ENCODE results near the gene IFI16. TPM values are rescaled to one million over a fixed set of nuclear protein-coding genes. Genes with fewer than 3 reads are reported as not detected.

IFI16 gene
- total and polyA plus RNA-seq, 2 of the 4 experiments (the other 2 are of a cell fraction), result 45.0 to 65.3 TPM

DNA sequence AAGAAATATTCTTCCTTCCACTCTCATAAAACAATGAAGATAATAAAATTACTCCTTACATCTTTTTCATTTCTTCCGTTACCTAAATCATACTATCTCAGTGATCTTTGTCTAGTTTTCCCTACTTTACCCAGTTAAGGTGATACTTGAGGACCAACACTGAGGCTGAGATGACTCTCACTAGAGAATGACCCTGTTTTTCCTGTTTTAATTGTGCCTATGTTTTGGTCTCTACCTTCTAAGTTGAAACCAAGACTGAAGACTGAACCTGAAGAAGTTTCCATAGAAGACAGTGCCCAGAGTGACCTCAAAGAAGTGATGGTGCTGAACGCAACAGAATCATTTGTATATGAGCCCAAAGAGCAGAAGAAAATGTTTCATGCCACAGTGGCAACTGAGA, 41.7 kb downstream of the IFI16 start:
- no peak for DNase-seq
- BruUV-seq (replicated peaks), result no TSS peak
- CTCF ChIA-PET, result no interaction called here

More for the DNA sequence above, 41.7 kb downstream of the IFI16 start:
- Histone ChIP-seq H4K91ac (ENCODE audit: insufficient read depth, low read depth, low read length) (no peak overlapping the region), H2BK120ac (ENCODE audit: low read depth, low read length) (no peak overlapping the region), H3K27ac (ENCODE audit: insufficient read depth, low read length) (no peak overlapping the region), H3K9me1 (ENCODE audit: insufficient read depth, low read length) (0 out of 2 replicates have a peak, but pooled peaks cover 6% of the 10 kb centered on the region), H2AK5ac (ENCODE audit: low read depth, low read length) (no peak overlapping the region), H3K56ac (ENCODE audit: extremely low read depth, insufficient read depth, low read length) (no peak overlapping the region), H3K4me1 (ENCODE audit: control insufficient read depth, insufficient read depth, low read length) (peaks cover 9% of the 10 kb centered on the region), H4K20me1 (ENCODE audit: insufficient read depth, low read length) (no peaks in the 10 kb centered on the region), H2BK20ac (ENCODE audit: low read depth, low read length) (no peak overlapping the region), H3K4ac (ENCODE audit: low read depth, low read length) (no peak overlapping the region), H2AK9ac (replicated peaks; ENCODE audit: low read depth, low read length, poor library complexity) (no peak overlapping the region), H3K79me1 (ENCODE audit: low read depth in 1 of 2, low read length in 2 of 2) (no peaks in the 10 kb centered on the region; a peak in 1 of 4 replicates), H3K14ac (replicated peaks; ENCODE audit: low read depth, low read length) (no peak overlapping the region), H3K18ac (ENCODE audit: low read depth, low read length) (no peak overlapping the region), H3K23ac (ENCODE audit: low read depth, low read length) (no peak overlapping the region), H3K36me3 (ENCODE audit: control insufficient read depth, insufficient read depth, low read length) (peaks cover 39% of the 10 kb centered on the region), H3K27me3 (ENCODE audit: control insufficient read depth, insufficient read depth, low read length) (no peaks in the 10 kb centered on the region), H3K9me3 (ENCODE audit: control insufficient read depth, insufficient read depth, low read length) (no peaks in the 10 kb centered on the region), H2BK5ac (ENCODE audit: low read depth, low read length, poor library complexity, severe bottlenecking) (no peak overlapping the region), H3K4me2 (ENCODE audit: low read depth, low read length) (no peak overlapping the region), H3K9ac (ENCODE audit: low read depth, low read length) (no peak overlapping the region), H2AFZ (replicated peaks; ENCODE audit: low read length, poor library complexity) (no peak overlapping the region), H4K5ac (ENCODE audit: low read depth, low read length) (no peak overlapping the region), H3K4me3 (ENCODE audit: insufficient read depth, low read depth, low read length) (no peak overlapping the region), H4K8ac (ENCODE audit: low read depth in 2 of 2, low read length in 2 of 2) (no peak overlapping the region), H2BK15ac (ENCODE audit: low read depth, low read length) (no peak overlapping the region)
- 100% methylated on average over 1 of the region's 2 CpGs for WGBS, 2 experiments (ENCODE audit: extremely low coverage in 2 of 2, insufficient read length in 1 of 2)
- intact Hi-C loops (cut with micrococcal nuclease), result loop anchor here (5.0 kb wide), 1 partner anchor 34 kb away; no protein-coding TSS in a partner anchor
- TF ChIP-seq POLR2A (IDR thresholded peaks at IDR 0.05; ENCODE audit: low read depth, low read length), result no peak
- TF ChIP-seq CEBPB (IDR thresholded peaks at IDR 0.05; ENCODE audit: low read depth, low read length), result no peak
- no peak for TF ChIP-seq FOS (IDR thresholded peaks at IDR 0.05; ENCODE audit: low read depth, low read length)
- TF ChIP-seq RFX5 (IDR thresholded peaks at IDR 0.05; ENCODE audit: low read depth, low read length), result no peak
- TF ChIP-seq, protein P1, sequence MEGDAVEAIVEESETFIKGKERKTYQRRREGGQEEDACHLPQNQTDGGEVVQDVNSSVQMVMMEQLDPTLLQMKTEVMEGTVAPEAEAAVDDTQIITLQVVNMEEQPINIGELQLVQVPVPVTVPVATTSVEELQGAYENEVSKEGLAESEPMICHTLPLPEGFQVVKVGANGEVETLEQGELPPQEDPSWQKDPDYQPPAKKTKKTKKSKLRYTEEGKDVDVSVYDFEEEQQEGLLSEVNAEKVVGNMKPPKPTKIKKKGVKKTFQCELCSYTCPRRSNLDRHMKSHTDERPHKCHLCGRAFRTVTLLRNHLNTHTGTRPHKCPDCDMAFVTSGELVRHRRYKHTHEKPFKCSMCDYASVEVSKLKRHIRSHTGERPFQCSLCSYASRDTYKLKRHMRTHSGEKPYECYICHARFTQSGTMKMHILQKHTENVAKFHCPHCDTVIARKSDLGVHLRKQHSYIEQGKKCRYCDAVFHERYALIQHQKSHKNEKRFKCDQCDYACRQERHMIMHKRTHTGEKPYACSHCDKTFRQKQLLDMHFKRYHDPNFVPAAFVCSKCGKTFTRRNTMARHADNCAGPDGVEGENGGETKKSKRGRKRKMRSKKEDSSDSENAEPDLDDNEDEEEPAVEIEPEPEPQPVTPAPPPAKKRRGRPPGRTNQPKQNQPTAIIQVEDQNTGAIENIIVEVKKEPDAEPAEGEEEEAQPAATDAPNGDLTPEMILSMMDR (conservative IDR thresholded peaks at IDR 0.05; ENCODE audit: low read depth, low read length), result no peak
- no peak for TF ChIP-seq MXI1 (IDR thresholded peaks at IDR 0.05; ENCODE audit: borderline replicate concordance, low read depth, low read length)
- dilution Hi-C loops (cut with HindIII; ENCODE audit: low sequenced_read_pairs, unreplicated experiment), result no loop called here
- POLR2A ChIA-PET (ENCODE audit: unreplicated experiment), result no interaction called here
- ATAC-seq (ENCODE audit: low read depth), result no peak
- in situ Hi-C loops (cut with MboI; ENCODE audit: low sequenced_read_pairs), result no loop called here
